Activated T-helper 1 cell treated with anti-CD3 and anti-CD28 coated beads, Interleukin-12 subunit alpha, Interleukin-12 subunit beta, Interleukin-2, Interleukin-4 antibody, amounts not matched to agents 30 ng/mL and 10 ng/mL and 1 ng/mL, durations not matched to agents 14 hours and 24 hours and 36 hours (primary cell): ENCODE measurements around the gene SCGB2B2. TPM values are rescaled to one million over a fixed set of nuclear protein-coding genes. Genes with fewer than 3 reads are reported as not detected.

Experiments
- DNase-seq: peaks from one replicate; pipeline ENCODE4 v3.0.0; 2021; ENCODE audit warnings: low spot score
- H3K27ac Mint-ChIP-seq: one replicate; pipeline ENCODE4 v1.8.0; 2021; ENCODE audit warnings: mild to moderate bottlenecking, mixed read lengths
- H3K27me3 Mint-ChIP-seq: one replicate; pipeline ENCODE4 v1.8.0; 2022; ENCODE audit warnings: mild to moderate bottlenecking, moderate library complexity, mixed read lengths; ENCODE audit not compliant: insufficient read depth
- H3K36me3 Mint-ChIP-seq: one replicate; pipeline ENCODE4 v1.8.0; 2021; ENCODE audit warnings: low read depth, mixed read lengths
- H3K4me1 Mint-ChIP-seq: one replicate; pipeline ENCODE4 v1.8.0; 2021; ENCODE audit warnings: low read depth, mixed read lengths
- H3K4me3 Mint-ChIP-seq: one replicate; pipeline ENCODE4 v1.8.0; 2021; ENCODE audit warnings: mild to moderate bottlenecking, moderate library complexity, mixed read lengths
- H3K9me3 Mint-ChIP-seq: one replicate; pipeline ENCODE4 v1.8.0; 2021; ENCODE audit warnings: mixed read lengths
- intact Hi-C: fragments of 100-400 bp; cut with micrococcal nuclease; formaldehyde crosslinking; loops from one replicate; pipeline ENCODE4 v1.15.1; 2024
- total RNA-seq: library from RNA; stranded (reverse); gene quantifications from 2 replicates; pipeline ENCODE4 v1.2.3, GENCODE V29; 2022

SCGB2B2 gene
- total RNA-seq, 1 donor from 2014 or later, result not detected

DNA sequence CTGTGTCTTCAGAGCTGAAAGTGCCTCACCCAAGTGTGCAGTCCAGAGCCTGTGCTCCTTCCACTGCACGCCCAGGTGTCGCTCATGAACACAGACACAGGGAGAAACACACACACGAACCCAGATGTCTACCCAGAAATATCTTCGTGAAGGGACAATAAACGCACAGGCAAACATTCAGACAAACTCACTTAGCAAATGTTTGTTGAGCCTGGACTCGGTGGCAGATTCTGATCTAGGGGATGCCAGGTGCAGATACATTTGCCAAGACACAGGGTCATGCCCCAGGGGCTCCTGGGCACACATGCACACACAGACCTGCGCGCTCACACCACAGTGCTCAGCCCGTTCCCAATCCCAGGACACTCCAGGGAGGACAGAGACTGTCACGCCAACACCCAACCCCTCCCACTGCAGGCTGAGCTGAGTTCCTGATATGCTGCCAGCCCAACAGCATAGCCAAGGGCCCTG lies 31.9 kb downstream of the SCGB2B2 start:
- H3K4me1 Mint-ChIP-seq, result no peaks in the 10 kb centered on the region
- no peaks in the 10 kb centered on the region for H3K9me3 Mint-ChIP-seq
- H3K36me3 Mint-ChIP-seq, result no peaks in the 10 kb centered on the region
- intact Hi-C loops, result no loop called here
- no peak for DNase-seq
- H3K4me3 Mint-ChIP-seq, result no peak overlapping the region
- no peak overlapping the region for H3K27ac Mint-ChIP-seq
- no peaks in the 10 kb centered on the region for H3K27me3 Mint-ChIP-seq

DNA sequence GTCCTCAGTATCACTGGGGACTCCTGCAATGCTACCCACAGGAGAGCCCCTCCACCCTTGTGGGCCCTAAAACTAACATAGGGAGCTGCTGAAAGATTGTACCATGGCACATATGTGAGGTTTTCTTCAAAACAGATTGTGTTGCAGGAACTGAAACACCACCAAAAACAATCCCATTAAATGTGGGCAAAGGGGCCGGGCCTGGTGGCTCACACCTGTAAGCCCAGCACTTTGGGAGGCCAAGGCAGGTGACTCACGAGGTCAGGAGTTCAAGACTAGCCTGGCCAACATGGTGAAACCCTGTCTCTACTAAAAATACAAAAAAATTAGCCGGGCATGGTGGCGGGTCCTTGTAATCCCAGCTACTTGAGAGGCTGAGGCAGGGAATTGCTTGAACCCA lies 34.7 kb downstream of the SCGB2B2 start:
- no peaks in the 10 kb centered on the region for H3K9me3 Mint-ChIP-seq
- no peaks in the 10 kb centered on the region for H3K36me3 Mint-ChIP-seq
- no peak overlapping the region for H3K4me3 Mint-ChIP-seq
- H3K27ac Mint-ChIP-seq, result no peak overlapping the region
- intact Hi-C loops, result no loop called here
- DNase-seq, result no peak
- H3K27me3 Mint-ChIP-seq, result peaks cover 1% of the 10 kb centered on the region
- H3K4me1 Mint-ChIP-seq, result no peaks in the 10 kb centered on the region

DNA sequence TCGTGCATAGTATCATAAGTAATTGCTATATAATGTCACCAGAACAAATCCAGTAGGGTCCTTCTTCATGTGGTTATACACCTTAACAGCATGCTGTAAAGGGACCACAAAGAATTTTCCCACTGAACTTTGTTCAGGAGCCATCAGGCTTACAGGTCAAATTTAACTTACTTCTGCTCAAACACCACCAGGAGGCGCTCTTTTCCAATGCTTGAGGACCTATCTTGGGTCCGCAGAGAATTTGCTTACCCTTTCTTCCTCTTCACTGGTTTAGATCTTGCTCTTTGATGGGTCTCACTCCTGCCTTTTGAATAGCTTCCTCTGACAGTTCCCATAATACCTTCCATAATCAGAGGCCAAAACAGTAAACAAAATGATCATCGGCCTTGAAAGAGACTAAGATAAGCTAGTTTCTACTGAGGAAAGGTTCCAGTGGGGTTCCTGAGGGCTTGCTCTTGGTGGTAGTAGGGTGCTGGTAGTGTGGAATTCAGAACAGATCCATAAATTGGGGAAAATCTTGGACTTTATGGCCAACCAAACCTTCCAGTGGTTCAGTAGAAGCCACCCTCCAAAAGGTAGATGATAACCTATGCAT lies 37.4 kb downstream of the SCGB2B2 start:
- peak; percentile 45 for DNase-seq
- intact Hi-C loops, result loop anchor here (1.0 kb wide), 3 partner anchors 24 to 334 kb away; no protein-coding TSS in a partner anchor
- no peak overlapping the region for H3K27ac Mint-ChIP-seq
- H3K36me3 Mint-ChIP-seq, result no peaks in the 10 kb centered on the region
- H3K4me3 Mint-ChIP-seq, result no peak overlapping the region
- H3K4me1 Mint-ChIP-seq, result no peaks in the 10 kb centered on the region
- peaks cover 17% of the 10 kb centered on the region for H3K9me3 Mint-ChIP-seq
- H3K27me3 Mint-ChIP-seq, result peaks cover 3% of the 10 kb centered on the region

DNA sequence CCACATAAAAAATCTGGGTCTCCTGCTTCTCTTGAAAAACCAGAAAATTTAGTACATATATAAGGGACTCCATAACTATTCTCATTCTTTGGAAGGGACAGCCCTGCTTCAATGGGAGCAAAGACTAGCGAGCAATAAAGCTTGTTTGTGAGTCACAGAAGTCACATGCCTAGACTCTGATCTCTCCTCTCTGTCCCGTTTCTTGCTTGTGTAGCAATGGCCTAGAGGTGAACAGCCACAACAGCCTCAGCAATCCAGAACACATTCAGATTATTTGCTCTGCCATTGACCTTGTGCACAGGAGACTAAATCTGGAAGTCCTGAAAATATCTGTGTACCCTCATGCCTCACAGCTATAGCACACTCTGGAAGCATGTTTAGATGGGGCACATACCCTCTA lies 43.2 kb downstream of the SCGB2B2 start:
- H3K9me3 Mint-ChIP-seq, result peaks cover 32% of the 10 kb centered on the region
- no peak overlapping the region for H3K4me3 Mint-ChIP-seq
- no peaks in the 10 kb centered on the region for H3K4me1 Mint-ChIP-seq
- H3K27ac Mint-ChIP-seq, result no peak overlapping the region
- H3K36me3 Mint-ChIP-seq, result no peaks in the 10 kb centered on the region
- H3K27me3 Mint-ChIP-seq, result peaks cover 2% of the 10 kb centered on the region
- intact Hi-C loops, result no loop called here
- DNase-seq, result no peak

Other genes with a start within 250 kb of the SCGB2B2 start
- 173 and 175 TPM in 2 replicates for gene UBA2, start 248.8 kb downstream of the SCGB2B2 start, total RNA-seq
- gene WTIP, start 195.4 kb downstream of the SCGB2B2 start, total RNA-seq, result 0.39 and 0.86 TPM in 2 replicates
- gene ZNF302, start 519 bp upstream of the SCGB2B2 start, total RNA-seq, result 14.8 and 16.5 TPM in 2 replicates
- gene ZNF181, start 57.1 kb upstream of the SCGB2B2 start, total RNA-seq, result 3.1 and 4.3 TPM in 2 replicates
- 2.3 and 2.6 TPM in 2 replicates for gene ZNF599, start 96.1 kb upstream of the SCGB2B2 start, total RNA-seq
- gene ZNF30, start 249.7 kb upstream of the SCGB2B2 start, total RNA-seq, result 3.4 and 4.5 TPM in 2 replicates